Esophagus muscularis mucosa (tissue), 3 donors: ENCODE results near the gene AMIGO3.

Experiments
- CTCF ChIP-seq, 3 experiments: fragments of 200-600 bp in 2 of 3; fragments of 450-650 bp in 1 of 3; sonication (generic) in 2 of 3; IDR thresholded peaks; one replicate each; pipeline ENCODE4 v1.5.1; 2017 to 2019; ENCODE audit warnings: antibody characterized with exemption in 3 of 3, mild to moderate bottlenecking in 2 of 3, moderate library complexity in 1 of 3
- POLR2A ChIP-seq: fragments of 450-650 bp; IDR thresholded peaks from one replicate; pipeline ENCODE4 v1.6.1; 2017; ENCODE audit warnings: antibody characterized with exemption, moderate library complexity, mild to moderate bottlenecking, low read depth

DNA sequence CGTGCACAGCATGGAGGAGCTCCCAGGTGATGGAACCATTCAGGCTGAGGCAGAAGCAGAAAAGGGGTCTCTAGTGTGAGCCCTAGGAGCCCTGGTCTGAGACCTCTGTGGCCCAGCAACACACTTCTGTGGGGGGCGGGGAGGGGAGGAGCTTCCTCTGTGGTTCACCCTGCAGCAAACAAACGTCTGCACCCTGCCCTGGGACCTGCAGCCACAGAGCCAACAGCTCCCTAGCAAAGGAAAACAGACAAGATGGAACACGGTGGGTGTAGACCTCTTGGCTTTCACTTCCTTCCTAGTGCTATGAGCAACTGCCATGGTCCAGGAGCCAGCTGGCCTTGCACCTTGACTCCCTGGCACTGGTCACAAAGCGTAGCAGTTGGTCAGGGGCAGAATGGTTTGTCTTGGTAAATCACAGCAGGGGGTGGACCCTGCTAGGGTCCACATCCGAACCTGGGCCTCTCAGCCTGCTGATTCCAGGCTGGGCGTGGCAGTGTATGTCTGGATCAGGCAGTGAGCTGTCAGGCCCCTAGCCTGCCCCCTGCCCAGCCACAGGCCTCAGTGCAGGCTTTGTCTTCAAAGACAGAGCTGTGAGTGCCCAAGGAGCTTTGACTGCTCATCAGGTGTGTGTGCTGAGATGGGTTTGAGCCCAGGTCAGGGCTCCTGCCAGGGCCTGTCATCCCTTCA, 6.7 kb downstream of the AMIGO3 start:
- TF ChIP-seq POLR2A (no peak), CTCF (IDR thresholded peaks at IDR 0.05) (no peak)
